Karpas-422 (cell line): ENCODE results near the gene TMSB4Y. TPM values are rescaled to one million over a fixed set of nuclear protein-coding genes. Genes with fewer than 3 reads are reported as not detected.

Experiments
- DNase-seq: peaks from one replicate; pipeline ENCODE4 v3.0.0-alpha.2; 2015
- H2AFZ ChIP-seq: fragments of 200-600 bp; sonication (generic); 2 replicates; pipeline ENCODE4 v1.6.1; 2014; ENCODE audit warnings: antibody characterized with exemption, low read length, mixed read lengths
- H3K27ac ChIP-seq: fragments of 200-600 bp; sonication (generic); 2 replicates; pipeline ENCODE4 v1.5.1; 2014; ENCODE audit warnings: mild to moderate bottlenecking, low read length, moderate library complexity
- H3K27me3 ChIP-seq: fragments of 200-600 bp; sonication (generic); 2 replicates; pipeline ENCODE4 v1.6.1; 2014; ENCODE audit warnings: low read length, mixed read lengths
- H3K36me3 ChIP-seq: fragments of 200-600 bp; sonication (generic); 2 replicates; pipeline ENCODE4 v1.6.1; 2014; ENCODE audit warnings: low read length, mixed read lengths; ENCODE audit not compliant: insufficient read depth
- H3K4me1 ChIP-seq: fragments of 200-600 bp; sonication (generic); 2 replicates; pipeline ENCODE4 v1.6.1; 2014; ENCODE audit warnings: mild to moderate bottlenecking, low read length, mixed read lengths
- H3K4me2 ChIP-seq: fragments of 200-600 bp; sonication (generic); 2 replicates; pipeline ENCODE4 v1.6.1; 2014; ENCODE audit warnings: low read length, low read depth, mild to moderate bottlenecking; ENCODE audit not compliant: poor library complexity, severe bottlenecking
- H3K4me3 ChIP-seq: fragments of 200-600 bp; sonication (generic); 2 replicates; pipeline ENCODE4 v1.5.1; 2014; ENCODE audit warnings: mild to moderate bottlenecking, antibody characterized with exemption, low read length, mixed read lengths
- H3K79me2 ChIP-seq: fragments of 200-600 bp; sonication (generic); 2 replicates; pipeline ENCODE4 v1.6.1; 2014; ENCODE audit warnings: mild to moderate bottlenecking, low read length, mixed read lengths
- H3K9ac ChIP-seq: fragments of 200-600 bp; sonication (generic); 2 replicates; pipeline ENCODE4 v1.6.0; 2014; ENCODE audit warnings: low read length
- H3K9me2 ChIP-seq: fragments of 200-600 bp; sonication (generic), shearing (Covaris generic); replicated peaks from 2 replicates; pipeline ENCODE4 v1.6.0; 2014; ENCODE audit warnings: mild to moderate bottlenecking, low read length, moderate library complexity; ENCODE audit not compliant: insufficient read depth
- H3K9me3 ChIP-seq: fragments of 300-700, 200-600 bp; sonication (generic); 2 replicates; pipeline ENCODE4 v1.6.1; 2014; ENCODE audit warnings: low read length, mixed read lengths
- H4K20me1 ChIP-seq: fragments of 200-600 bp; sonication (generic); 2 replicates; pipeline ENCODE4 v1.6.1; 2014; ENCODE audit warnings: mild to moderate bottlenecking, antibody characterized with exemption, low read length, low read depth; ENCODE audit not compliant: insufficient read depth
- total RNA-seq: library from RNA; depleted of rRNA; stranded (reverse); fragments of >200 nt; shearing (Covaris generic); gene quantifications from 2 replicates; pipeline ENCODE4 v1.2.3, GENCODE V29; 2014; ENCODE audit warnings: low replicate concordance; rRNA removed

The TMSB4Y gene
- total RNA-seq, 1 experiment from 2014 or later = not detected

DNA sequence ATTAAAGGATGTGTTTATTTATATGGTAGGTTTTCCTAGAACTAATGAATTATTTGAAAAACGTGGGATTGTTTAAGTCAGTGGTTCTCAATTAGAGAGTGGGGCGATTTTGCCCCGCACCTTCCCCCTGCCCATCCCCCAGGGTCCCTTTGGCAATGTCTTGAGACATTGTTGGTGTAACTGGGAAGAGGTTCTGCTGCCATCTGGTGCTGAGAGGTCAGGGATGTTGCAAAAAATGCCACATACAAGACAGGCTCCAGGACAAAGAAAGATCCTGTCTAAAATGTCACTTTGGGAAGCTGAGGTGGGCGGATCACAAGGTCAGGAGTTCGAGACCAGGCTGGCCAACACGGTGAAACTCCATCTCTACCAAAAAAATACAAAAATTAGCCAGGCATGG is 25.8 kb downstream of the TMSB4Y start:
- H3K9me3 ChIP-seq = no peaks in the 10 kb centered on the region
- no peak overlapping the region for H2AFZ ChIP-seq
- no peak overlapping the region for H3K27ac ChIP-seq
- no peaks in the 10 kb centered on the region for H3K4me1 ChIP-seq
- no peak overlapping the region for H3K4me3 ChIP-seq
- no peaks in the 10 kb centered on the region for H4K20me1 ChIP-seq
- no peak overlapping the region for H3K9ac ChIP-seq
- DNase-seq = no peak
- H3K27me3 ChIP-seq = no peaks in the 10 kb centered on the region
- H3K4me2 ChIP-seq = no peak overlapping the region
- no peaks in the 10 kb centered on the region for H3K79me2 ChIP-seq
- no peaks in the 10 kb centered on the region for H3K9me2 ChIP-seq
- H3K36me3 ChIP-seq = no peaks in the 10 kb centered on the region

DNA sequence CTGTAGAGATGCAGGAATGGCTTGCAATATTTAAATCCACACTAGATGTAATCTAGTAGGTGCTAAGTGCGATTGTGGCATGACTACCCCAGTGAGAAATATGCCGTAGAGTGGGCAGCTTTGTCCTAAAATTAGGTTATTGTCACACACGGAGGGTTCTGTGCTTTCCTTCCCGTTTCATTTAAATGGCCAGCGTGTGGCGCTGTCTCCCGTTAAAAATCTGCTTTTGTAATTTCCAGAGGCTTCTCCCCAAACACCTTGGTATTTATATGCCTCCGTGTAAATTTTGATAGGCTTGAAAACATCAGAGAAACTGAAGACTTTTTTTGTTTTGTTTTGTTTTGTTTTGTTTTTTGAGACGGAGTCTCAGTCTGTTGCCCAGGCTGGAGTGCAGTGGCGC is 34.9 kb downstream of the TMSB4Y start:
- Histone ChIP-seq H4K20me1 (no peaks in the 10 kb centered on the region), H3K79me2 (no peaks in the 10 kb centered on the region), H3K4me2 (no peak overlapping the region), H3K36me3 (no peaks in the 10 kb centered on the region), H3K9ac (no peak overlapping the region), H3K4me1 (no peaks in the 10 kb centered on the region), H2AFZ (no peak overlapping the region), H3K27ac (no peak overlapping the region), H3K27me3 (no peaks in the 10 kb centered on the region), H3K9me3 (no peaks in the 10 kb centered on the region), H3K4me3 (no peak overlapping the region), H3K9me2 (no peaks in the 10 kb centered on the region)
- no peak for DNase-seq

DNA sequence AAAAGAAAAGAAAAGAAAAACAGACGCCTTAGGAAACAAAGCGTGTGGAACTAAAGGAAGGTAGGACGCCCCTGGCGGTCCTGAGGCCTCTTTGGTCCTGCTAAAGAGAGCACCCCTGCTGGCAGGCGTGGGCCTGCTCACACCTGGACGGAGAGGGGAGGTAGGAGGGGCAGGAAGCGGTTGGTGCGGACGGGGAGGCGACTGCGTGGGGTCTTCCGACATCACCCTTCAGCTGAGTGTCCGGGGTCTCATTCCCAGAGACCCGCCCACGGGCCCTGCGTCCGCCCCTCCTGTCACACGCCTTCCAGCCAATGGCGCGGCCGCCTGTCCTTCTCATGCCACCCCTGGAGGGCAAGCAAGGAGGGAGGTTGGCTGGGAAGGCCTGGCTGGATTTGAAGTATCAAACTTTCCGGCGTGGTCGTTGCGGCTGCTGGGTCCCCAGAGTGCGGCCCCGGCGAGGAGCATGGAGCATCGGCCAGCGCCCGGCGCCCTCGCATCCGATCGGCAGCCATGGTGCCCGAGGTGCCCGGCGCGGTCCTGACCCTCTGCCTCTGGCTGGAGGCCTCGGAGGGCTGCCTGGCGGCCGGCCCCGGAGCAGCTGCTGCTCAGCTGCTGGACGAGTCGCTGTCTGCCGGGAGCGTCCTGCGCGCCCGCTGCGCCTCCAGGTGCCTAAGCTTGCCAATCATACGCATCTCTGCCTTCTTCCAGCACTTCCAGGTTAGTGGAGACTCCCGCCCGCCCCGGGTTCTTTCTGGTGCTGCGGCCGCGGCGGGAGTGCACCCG is 47.8 kb downstream of the TMSB4Y start:
- H3K4me1 ChIP-seq = no peaks in the 10 kb centered on the region
- no peak overlapping the region for H3K4me3 ChIP-seq
- no peaks in the 10 kb centered on the region for H3K36me3 ChIP-seq
- no peaks in the 10 kb centered on the region for H3K79me2 ChIP-seq
- no peaks in the 10 kb centered on the region for H3K9me3 ChIP-seq
- H3K27me3 ChIP-seq = no peaks in the 10 kb centered on the region
- no peak overlapping the region for H3K27ac ChIP-seq
- no peak overlapping the region for H3K9ac ChIP-seq
- H2AFZ ChIP-seq = no peak overlapping the region
- DNase-seq = no peak
- H4K20me1 ChIP-seq = no peaks in the 10 kb centered on the region
- H3K9me2 ChIP-seq = no peaks in the 10 kb centered on the region
- no peak overlapping the region for H3K4me2 ChIP-seq

- no peaks in the 10 kb centered on the region for H3K79me2 ChIP-seq
- H3K9me2 ChIP-seq = no peaks in the 10 kb centered on the region
- H3K27ac ChIP-seq = no peak overlapping the region
- no peaks in the 10 kb centered on the region for H3K36me3 ChIP-seq
- H4K20me1 ChIP-seq = no peaks in the 10 kb centered on the region
- H3K27me3 ChIP-seq = no peaks in the 10 kb centered on the region
- H2AFZ ChIP-seq = no peak overlapping the region
- no peak overlapping the region for H3K4me3 ChIP-seq
- H3K4me2 ChIP-seq = no peak overlapping the region
- H3K4me1 ChIP-seq = no peaks in the 10 kb centered on the region
- no peak overlapping the region for H3K9ac ChIP-seq
- no peaks in the 10 kb centered on the region for H3K9me3 ChIP-seq
- DNase-seq = no peak
Observed at GRCh38 chrY:13754661-13755060, 51.0 kb downstream of the TMSB4Y start.

Other genes with a start within 250 kb of the TMSB4Y start
- not detected in 2 replicates for gene UTY, start 223.9 kb upstream of the TMSB4Y start, total RNA-seq